ENCODE measurements around the gene ALKBH6.

ALKBH6 gene

GRCh38 chr19:36030264-36031148 lies 16.5 kb upstream of the ALKBH6 start:
- DNase-seq, result no peak

GRCh38 chr19:36028313-36029041 lies 14.5 kb upstream of the ALKBH6 start:
- DNase-seq, result no peak

- DNase-seq, result no peak
These were observed 13.7 kb upstream of the ALKBH6 start for GRCh38 chr19:36027696-36028095.

- DNase-seq, result no peak
These were observed 12.3 kb upstream of the ALKBH6 start for GRCh38 chr19:36026091-36026876.

- no peak for DNase-seq
These were observed 11.5 kb upstream of the ALKBH6 start for GRCh38 chr19:36025541-36025940.

GRCh38 chr19:36023432-36023831 lies 9.4 kb upstream of the ALKBH6 start:
- DNase-seq, result no peak

- DNase-seq, result no peak
These were observed 5.2 kb upstream of the ALKBH6 start for GRCh38 chr19:36019061-36019670.

- DNase-seq, result no peak
These were observed 567 bp downstream of the ALKBH6 start for GRCh38 chr19:36013280-36014011.

GRCh38 chr19:36010402-36010801 lies 3.6 kb downstream of the ALKBH6 start:
- no peak for DNase-seq

- no peak for DNase-seq
These were observed 4.2 kb downstream of the ALKBH6 start for GRCh38 chr19:36009633-36010379.

- DNase-seq, result peak; percentile 37
These were observed 4.8 kb downstream of the ALKBH6 start for GRCh38 chr19:36009220-36009619.

GRCh38 chr19:36008336-36008978 lies 5.6 kb downstream of the ALKBH6 start, which contains the start of gene SYNE4:
TSS of gene SYNE4 (minus strand) at chr19:36008813. CDS start at chr19:36008681, 132 bp downstream.
- peak; percentile 90 for DNase-seq

GRCh38 chr19:36006955-36007354 lies 7.1 kb downstream of the ALKBH6 start:
- DNase-seq, result no peak

GRCh38 chr19:36003284-36003683 lies 10.7 kb downstream of the ALKBH6 start:
- no peak for DNase-seq

GRCh38 chr19:36001605-36002004 lies 12.4 kb downstream of the ALKBH6 start:
- no peak for DNase-seq

GRCh38 chr19:35996777-35997176 lies 17.2 kb downstream of the ALKBH6 start:
- DNase-seq, result no peak

GRCh38 chr19:35995048-35995993 lies 18.7 kb downstream of the ALKBH6 start, which contains the start of gene SDHAF1:
TSS of gene SDHAF1 (plus strand) at chr19:35995188. CDS start at chr19:35995275, 87 bp downstream.
- DNase-seq, result peak; percentile 94

GRCh38 chr19:35993923-35994598 lies 20.0 kb downstream of the ALKBH6 start:
- DNase-seq, result no peak

Measured in NCI-H526 treated with DMSO at 0.1 percent for 48 hours (cell line).